HCT116 (cell line): ENCODE measurements around the gene GALNT18. TPM values are rescaled to one million over a fixed set of nuclear protein-coding genes. Genes with fewer than 3 reads are reported as not detected.

Experiments
- ATAC-seq: fragments of 200-7000 bp; cut with Tn5 transposase; 2 replicates; pipeline ENCODE4 v1.9.1; 2020; ENCODE audit warnings: mild to moderate bottlenecking, moderate library complexity
- BruUV-seq: library from RNA; stranded (reverse); fragments of 400-500 nt; replicated peaks from 2 replicates; lab custom pipeline; 2021; lab: Mats Ljungman, UMichigan
- CTCF ChIA-PET: fragments of 300-600 bp; sonication (Branson Sonifier 250); formaldehyde crosslinking; loops from one replicate; lab custom pipeline; 2021; ENCODE audit warnings: antibody characterized with exemption; lab: Charles Lee
- POLR2A ChIA-PET: fragments of 300-600, 350-600 bp; sonication (Branson Sonifier 250); formaldehyde crosslinking; loops from one replicate; lab custom pipeline; 2021; ENCODE audit warnings: antibody characterized with exemption; lab: Charles Lee
- RAD21 ChIA-PET, 2 experiments: fragments of 300-600 bp; sonication (Branson Sonifier 250); formaldehyde crosslinking; loops; one replicate each; lab custom pipeline; 2023; ENCODE audit warnings: low total read pairs in 2 of 2; ENCODE audit not compliant: uncharacterized antibody in 2 of 2, unreplicated experiment in 2 of 2, low non-redundant PET in 1 of 2; lab: Charles Lee
- DNase-seq: peaks from one replicate; pipeline ENCODE4 v3.0.0-alpha.2; 2010; ENCODE audit warnings: low read depth, low spot score
- H2AFZ ChIP-seq: fragments of 200-600 bp; shearing (Covaris generic), sonication (generic); 2 replicates; pipeline ENCODE4 v1.6.1; 2017; ENCODE audit warnings: low read depth, mixed run types, mixed read lengths, antibody characterized with exemption, low read length; ENCODE audit not compliant: poor library complexity, severe bottlenecking
- H3K27ac ChIP-seq: 2 replicates; pipeline ENCODE4 v1.5.1; 2012; ENCODE audit warnings: low read depth, low read length
- H3K27me3 ChIP-seq: fragments of 200-600 bp; sonication (generic); 2 replicates; pipeline ENCODE4 v1.6.1; 2016; ENCODE audit warnings: mixed run types, low read length, mixed read lengths; ENCODE audit not compliant: insufficient read depth
- H3K36me3 ChIP-seq, 2 experiments: fragments of 200-500 bp in 1 of 2; fragments of 200-600 bp in 1 of 2; sonication (Bioruptor generic) in 1 of 2; sonication (generic) in 1 of 2; 2 replicates each; pipeline versions ENCODE4 v1.5.1 to v1.6.1; 2014 to 2016; ENCODE audit warnings: low read length in 2 of 2, inconsistent platforms in 1 of 2, mixed read lengths in 1 of 2, mixed run types in 1 of 2; ENCODE audit not compliant: insufficient read depth in 2 of 2, control insufficient read depth in 1 of 2
- H3K4me1 ChIP-seq, 2 experiments: fragments of 200-600 bp in 1 of 2; sonication (generic) in 1 of 2; 2 replicates each; pipeline versions ENCODE4 v1.5.1 to v1.6.1; 2012 to 2017; ENCODE audit warnings: low read length in 2 of 2, inconsistent platforms in 1 of 2, mild to moderate bottlenecking in 1 of 2, mixed read lengths in 1 of 2, mixed run types in 1 of 2, moderate library complexity in 1 of 2; ENCODE audit not compliant: insufficient read depth in 2 of 2, control insufficient read depth in 1 of 2
- H3K4me2 ChIP-seq: fragments of 200-600 bp; sonication (generic); 2 replicates; pipeline ENCODE4 v1.6.1; 2017; ENCODE audit warnings: mixed run types, low read length, mixed read lengths
- H3K4me3 ChIP-seq, 2 experiments: fragments of 200-600 bp in 1 of 2; sonication (generic) in 1 of 2; replicated peaks in 1 of 2; 2 replicates each; pipeline ENCODE4 v1.5.1; 2011 to 2016; ENCODE audit warnings: low read length in 2 of 2, control low read depth in 1 of 2, low read depth in 1 of 2, mild to moderate bottlenecking in 1 of 2, mixed read lengths in 1 of 2, mixed run types in 1 of 2
- H3K79me2 ChIP-seq: fragments of 200-600 bp; sonication (generic); 2 replicates; pipeline ENCODE4 v1.6.1; 2017; ENCODE audit warnings: mild to moderate bottlenecking, mixed run types, low read length, moderate library complexity, mixed read lengths; ENCODE audit not compliant: insufficient read depth
- H3K9ac ChIP-seq: fragments of 200-600 bp; sonication (generic); 2 replicates; pipeline ENCODE4 v1.6.1; 2016; ENCODE audit warnings: low read length, mixed read lengths
- H3K9me2 ChIP-seq: fragments of 200-600 bp; sonication (generic), shearing (Covaris generic); 2 replicates; pipeline ENCODE4 v1.6.1; 2017; ENCODE audit warnings: mixed run types, mild to moderate bottlenecking, moderate library complexity; ENCODE audit not compliant: insufficient read depth
- H3K9me3 ChIP-seq, 2 experiments: fragments of 200-500 bp in 1 of 2; fragments of 200-600 bp in 1 of 2; sonication (Bioruptor generic) in 1 of 2; sonication (generic) in 1 of 2; 2 replicates each; pipeline ENCODE4 v1.6.1; 2014 to 2017; ENCODE audit warnings: low read length in 2 of 2, mixed read lengths in 2 of 2, inconsistent platforms in 1 of 2, low read depth in 1 of 2, mild to moderate bottlenecking in 1 of 2, mixed run types in 1 of 2, moderate library complexity in 1 of 2; ENCODE audit not compliant: control insufficient read depth in 1 of 2, insufficient read depth in 1 of 2
- H4K20me1 ChIP-seq: fragments of 200-600 bp; sonication (generic), shearing (Covaris generic); 2 replicates; pipeline ENCODE4 v1.6.1; 2017; ENCODE audit warnings: mixed run types, mild to moderate bottlenecking, moderate library complexity; ENCODE audit not compliant: insufficient read depth
- ATF3 ChIP-seq: IDR thresholded peaks from 2 replicates; pipeline ENCODE4 v1.6.1; 2012
- CBX3 ChIP-seq: IDR thresholded peaks from 2 replicates; pipeline ENCODE4 v1.6.1; 2012; ENCODE audit warnings: low read depth
- CEBPB ChIP-seq: IDR thresholded peaks from 2 replicates; pipeline ENCODE4 v1.6.1; 2012; ENCODE audit warnings: low read depth
- CTCF ChIP-seq, 3 experiments: fragments of 200-600 bp in 1 of 3; sonication (generic) in 1 of 3; IDR thresholded peaks in 2 of 3; conservative IDR thresholded peaks in 1 of 3; 2 replicates each; pipeline ENCODE4 v1.5.1; 2012 to 2017; ENCODE audit warnings: low read depth in 2 of 3, low read length in 2 of 3, antibody characterized with exemption in 1 of 3, borderline replicate concordance in 1 of 3, control low read depth in 1 of 3, mild to moderate bottlenecking in 1 of 3, mixed read lengths in 1 of 3, mixed run types in 1 of 3, moderate library complexity in 1 of 3; ENCODE audit not compliant: insufficient read depth in 1 of 3
- EGR1 ChIP-seq: IDR thresholded peaks from 2 replicates; pipeline ENCODE4 v1.6.1; 2012; ENCODE audit warnings: low read depth
- POLR2A ChIP-seq: IDR thresholded peaks from 2 replicates; pipeline ENCODE4 v1.7.0; 2011; ENCODE audit warnings: borderline replicate concordance; ENCODE audit not compliant: insufficient read depth, insufficient read length; ENCODE audit errors: extremely low read depth
- RAD21 ChIP-seq: IDR thresholded peaks from 2 replicates; pipeline ENCODE4 v1.6.1; 2012; ENCODE audit warnings: low read depth, mild to moderate bottlenecking
- REST ChIP-seq: IDR thresholded peaks from 2 replicates; pipeline ENCODE4 v1.6.1; 2012; ENCODE audit warnings: low read depth
- ZNF274 ChIP-seq: fragments of 200-500 bp; sonication (Bioruptor generic); IDR thresholded peaks from 2 replicates; pipeline ENCODE4 v1.6.1; 2014; ENCODE audit warnings: mild to moderate bottlenecking, low read depth, low read length, inconsistent platforms
- intact Hi-C: fragments of 100-400 bp; cut with micrococcal nuclease; formaldehyde crosslinking; loops from 2 replicates; pipeline ENCODE4 v1.10.0; 2022
- total RNA-seq: library from RNA; stranded (reverse); gene quantifications from one replicate; pipeline ENCODE4 v1.2.1, GENCODE V29; 2021; ENCODE audit not compliant: unreplicated experiment

GALNT18 gene
- total RNA-seq, 1 experiment from 2014 or later = 19.9 TPM

- ChIA-PET POLR2A (no interaction called here), CTCF (no interaction called here)
- no peak for DNase-seq
- Histone ChIP-seq H3K27me3 (no peaks in the 10 kb centered on the region), H2AFZ (no peak overlapping the region), H3K9me2 (no peaks in the 10 kb centered on the region), H3K4me2 (no peak overlapping the region), H3K4me1 (no peaks in the 10 kb centered on the region), H3K9ac (no peak overlapping the region), H3K27ac (no peak overlapping the region), H3K4me3 (no peak overlapping the region), H3K36me3 (no peaks in the 10 kb centered on the region), H3K9me3 (no peaks in the 10 kb centered on the region)
- intact Hi-C loops = no loop called here
- no peak for ATAC-seq
- TF ChIP-seq ATF3 = no peak
- TF ChIP-seq CBX3 = no peak
- TF ChIP-seq, all 23 proteins: peak for 0
- RAD21 ChIA-PET = no interaction called here
- Histone ChIP-seq H3K79me2 (no peaks in the 10 kb centered on the region; the same call in 1 of the 2 replicates), H4K20me1 (no peaks in the 10 kb centered on the region)
- no TSS peak for BruUV-seq
Measured at GRCh38 chr11:11537871-11538270, 83.9 kb downstream of the GALNT18 start.

DNA sequence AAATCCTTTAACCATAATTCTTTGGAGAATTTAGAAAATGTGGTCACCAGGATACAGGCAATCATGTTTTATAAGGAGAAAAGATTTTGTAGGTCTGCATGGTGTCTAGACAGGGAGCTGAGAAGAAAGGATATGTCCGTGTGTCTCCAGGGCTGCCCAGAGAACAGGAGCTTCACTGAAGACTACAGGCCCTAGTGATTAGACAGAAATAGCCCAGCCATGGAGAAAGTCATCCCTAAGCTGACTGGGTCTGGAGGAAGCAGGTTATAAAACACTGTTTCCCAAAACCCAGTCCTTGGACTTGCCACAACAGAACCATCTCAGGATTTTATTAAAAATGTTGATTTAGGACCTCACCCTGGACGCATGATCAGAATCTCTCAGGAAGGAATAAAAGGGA is 84.4 kb downstream of the GALNT18 start:
- intact Hi-C loops = no loop called here
- RAD21 ChIA-PET = no interaction called here
- Histone ChIP-seq H3K27me3 (no peaks in the 10 kb centered on the region), H3K36me3 (no peaks in the 10 kb centered on the region), H3K9me3 (no peaks in the 10 kb centered on the region), H3K4me1 (no peaks in the 10 kb centered on the region), H3K9ac (no peak overlapping the region), H2AFZ (no peak overlapping the region), H4K20me1 (no peaks in the 10 kb centered on the region), H3K9me2 (no peaks in the 10 kb centered on the region), H3K27ac (no peak overlapping the region), H3K79me2 (no peaks in the 10 kb centered on the region; the same call in 1 of the 2 replicates), H3K4me2 (no peak overlapping the region), H3K4me3 (no peak overlapping the region)
- ATAC-seq (no peak), DNase-seq (no peak)
- POLR2A ChIA-PET = no interaction called here
- CTCF ChIA-PET = no interaction called here
- no peak for TF ChIP-seq ZNF274
- TF ChIP-seq RAD21 = no peak
- no peak for TF ChIP-seq CTCF (IDR thresholded peaks at IDR 0.05 in 2 of 3, conservative IDR thresholded peaks at IDR 0.05 in 1 of 3; ENCODE audit: borderline replicate concordance in 1 of 3, insufficient read depth in 1 of 3, low read depth in 2 of 3, low read length in 2 of 3)
- no peak for TF ChIP-seq ATF3
- TF ChIP-seq POLR2A = no peak
- TF ChIP-seq CEBPB = no peak
- no peak for TF ChIP-seq EGR1
- TF ChIP-seq REST = no peak
- no TSS peak for BruUV-seq
